Esophagus squamous epithelium (tissue), 4 donors: ENCODE results near the gene IARS1.

Experiments used
- POLR2A ChIP-seq, 4 donors: fragments of 450-650 bp; IDR thresholded peaks; one replicate each; pipeline ENCODE4 v1.6.1; 2017; ENCODE audit warnings: antibody characterized with exemption in 4 of 4, mild to moderate bottlenecking in 4 of 4, moderate library complexity in 3 of 4
- TF ChIP-seq, protein P1 (sequence below), 6 experiments: fragments of 450-650 bp in 4 of 6; fragments of 200-600 bp in 2 of 6; sonication (generic) in 2 of 6; IDR thresholded peaks; one replicate each; pipeline ENCODE4 v1.5.1; 2016 to 2019; ENCODE audit warnings: antibody characterized with exemption in 6 of 6, mild to moderate bottlenecking in 4 of 6, moderate library complexity in 4 of 6

DNA sequence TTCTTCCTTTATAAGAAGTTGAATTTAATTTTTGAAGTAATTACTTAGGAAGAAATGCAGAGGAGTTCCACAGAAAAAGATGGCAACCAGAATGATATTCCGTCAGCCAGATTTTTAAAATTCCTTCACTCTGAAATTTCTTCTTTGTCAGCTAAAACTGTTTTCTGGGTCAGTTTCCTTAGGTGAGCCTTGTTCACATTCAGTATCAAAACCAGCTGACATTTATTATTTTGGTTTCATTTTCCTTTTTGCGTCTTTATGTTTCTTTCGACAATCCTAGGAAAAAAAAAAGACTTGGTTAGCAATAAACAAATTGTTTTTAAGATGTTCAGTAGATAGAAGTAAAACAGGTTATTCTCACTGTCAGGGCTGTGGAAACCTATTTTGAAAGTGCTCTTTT, 4.1 kb upstream of the IARS1 start:
- TF ChIP-seq, protein P1, sequence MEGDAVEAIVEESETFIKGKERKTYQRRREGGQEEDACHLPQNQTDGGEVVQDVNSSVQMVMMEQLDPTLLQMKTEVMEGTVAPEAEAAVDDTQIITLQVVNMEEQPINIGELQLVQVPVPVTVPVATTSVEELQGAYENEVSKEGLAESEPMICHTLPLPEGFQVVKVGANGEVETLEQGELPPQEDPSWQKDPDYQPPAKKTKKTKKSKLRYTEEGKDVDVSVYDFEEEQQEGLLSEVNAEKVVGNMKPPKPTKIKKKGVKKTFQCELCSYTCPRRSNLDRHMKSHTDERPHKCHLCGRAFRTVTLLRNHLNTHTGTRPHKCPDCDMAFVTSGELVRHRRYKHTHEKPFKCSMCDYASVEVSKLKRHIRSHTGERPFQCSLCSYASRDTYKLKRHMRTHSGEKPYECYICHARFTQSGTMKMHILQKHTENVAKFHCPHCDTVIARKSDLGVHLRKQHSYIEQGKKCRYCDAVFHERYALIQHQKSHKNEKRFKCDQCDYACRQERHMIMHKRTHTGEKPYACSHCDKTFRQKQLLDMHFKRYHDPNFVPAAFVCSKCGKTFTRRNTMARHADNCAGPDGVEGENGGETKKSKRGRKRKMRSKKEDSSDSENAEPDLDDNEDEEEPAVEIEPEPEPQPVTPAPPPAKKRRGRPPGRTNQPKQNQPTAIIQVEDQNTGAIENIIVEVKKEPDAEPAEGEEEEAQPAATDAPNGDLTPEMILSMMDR (IDR thresholded peaks at IDR 0.05), result no peak
- TF ChIP-seq POLR2A (IDR thresholded peaks at IDR 0.05), result no peak
